Measurements from ENCODE around the gene PHACTR1.

PHACTR1 gene

GRCh38 chr6:12992770-12993169 lies 276.2 kb downstream of the PHACTR1 start:
- H3K4me1 ChIP-seq (ENCODE audit: insufficient read depth, low read length) = no peaks in the 10 kb centered on the region
- H2AFZ ChIP-seq (ENCODE audit: low read depth, low read length) = no peak overlapping the region
- H3K27me3 ChIP-seq (ENCODE audit: insufficient read depth, low read length) = no peaks in the 10 kb centered on the region
- no peak overlapping the region for H3K4me3 ChIP-seq (ENCODE audit: low read length)
- H3K36me3 ChIP-seq (ENCODE audit: insufficient read depth, low read length) = no peaks in the 10 kb centered on the region
- no peaks in the 10 kb centered on the region for H3K9me3 ChIP-seq (ENCODE audit: low read length)

DNA sequence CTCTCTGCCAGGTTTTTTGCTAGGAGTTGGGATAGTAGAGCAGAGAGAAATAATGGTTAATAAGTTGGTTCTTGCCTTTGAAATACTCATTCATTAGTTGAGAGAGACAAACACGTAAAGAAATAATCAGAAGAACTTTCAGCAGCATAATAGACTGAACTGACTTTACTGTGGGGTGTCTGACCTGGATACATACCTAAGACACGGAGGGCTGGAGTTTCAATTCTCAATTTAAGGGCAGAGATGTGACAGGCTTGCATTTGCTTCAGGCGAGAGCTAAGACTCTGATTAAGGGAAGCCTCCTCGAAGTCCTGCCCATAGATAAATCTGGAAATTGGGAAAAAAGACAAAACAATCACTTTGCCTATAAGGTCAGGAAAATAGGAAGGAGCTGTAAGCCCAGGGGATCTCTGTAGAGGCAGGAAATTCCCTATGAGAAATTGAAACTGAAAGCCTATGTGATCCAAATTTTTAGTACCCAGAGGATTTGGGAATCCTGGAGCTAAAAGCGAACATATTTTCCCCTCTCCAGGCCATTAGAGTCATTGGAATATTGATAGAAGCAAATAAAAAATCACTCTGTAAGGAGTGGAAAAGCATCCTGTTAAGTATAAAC lies 276.8 kb downstream of the PHACTR1 start:
- no peak overlapping the region for H3K4me3 ChIP-seq (ENCODE audit: low read length)
- H3K9me3 ChIP-seq (ENCODE audit: low read length) = no peaks in the 10 kb centered on the region
- no peaks in the 10 kb centered on the region for H3K27me3 ChIP-seq (ENCODE audit: insufficient read depth, low read length)
- no peaks in the 10 kb centered on the region for H3K4me1 ChIP-seq (ENCODE audit: insufficient read depth, low read length)
- H2AFZ ChIP-seq (ENCODE audit: low read depth, low read length) = no peak overlapping the region
- H3K36me3 ChIP-seq (ENCODE audit: insufficient read depth, low read length) = no peaks in the 10 kb centered on the region

GRCh38 chr6:12995419-12995818 lies 278.9 kb downstream of the PHACTR1 start:
- no peaks in the 10 kb centered on the region for H3K4me1 ChIP-seq (ENCODE audit: insufficient read depth, low read length)
- no peaks in the 10 kb centered on the region for H3K9me3 ChIP-seq (ENCODE audit: low read length)
- no peak overlapping the region for H3K4me3 ChIP-seq (ENCODE audit: low read length)
- H3K36me3 ChIP-seq (ENCODE audit: insufficient read depth, low read length) = no peaks in the 10 kb centered on the region
- no peak overlapping the region for H2AFZ ChIP-seq (ENCODE audit: low read depth, low read length)
- H3K27me3 ChIP-seq (ENCODE audit: insufficient read depth, low read length) = no peaks in the 10 kb centered on the region

- Histone ChIP-seq H2AFZ (ENCODE audit: low read depth, low read length) (no peak overlapping the region), H3K4me1 (ENCODE audit: insufficient read depth, low read length) (no peaks in the 10 kb centered on the region), H3K9me3 (ENCODE audit: low read length) (no peaks in the 10 kb centered on the region), H3K36me3 (ENCODE audit: insufficient read depth, low read length) (no peaks in the 10 kb centered on the region), H3K4me3 (ENCODE audit: low read length) (no peak overlapping the region), H3K27me3 (ENCODE audit: insufficient read depth, low read length) (no peaks in the 10 kb centered on the region)
Observed at GRCh38 chr6:13000537-13000936, 284.0 kb downstream of the PHACTR1 start.

- Histone ChIP-seq H3K9me3 (ENCODE audit: low read length) (no peaks in the 10 kb centered on the region), H3K36me3 (ENCODE audit: insufficient read depth, low read length) (no peaks in the 10 kb centered on the region), H3K4me1 (ENCODE audit: insufficient read depth, low read length) (no peaks in the 10 kb centered on the region), H3K27me3 (ENCODE audit: insufficient read depth, low read length) (no peaks in the 10 kb centered on the region), H2AFZ (ENCODE audit: low read depth, low read length) (no peak overlapping the region), H3K4me3 (ENCODE audit: low read length) (no peak overlapping the region)
Observed at GRCh38 chr6:13001927-13002326, 285.4 kb downstream of the PHACTR1 start.

- H3K4me1 ChIP-seq (ENCODE audit: insufficient read depth, low read length) = no peaks in the 10 kb centered on the region
- H3K9me3 ChIP-seq (ENCODE audit: low read length) = no peaks in the 10 kb centered on the region
- no peak overlapping the region for H3K4me3 ChIP-seq (ENCODE audit: low read length)
- H2AFZ ChIP-seq (ENCODE audit: low read depth, low read length) = no peak overlapping the region
- H3K36me3 ChIP-seq (ENCODE audit: insufficient read depth, low read length) = no peaks in the 10 kb centered on the region
- H3K27me3 ChIP-seq (ENCODE audit: insufficient read depth, low read length) = peaks cover 2% of the 10 kb centered on the region
Observed at GRCh38 chr6:13004601-13005000, 288.0 kb downstream of the PHACTR1 start.

GRCh38 chr6:13005994-13006393 lies 289.4 kb downstream of the PHACTR1 start:
- Histone ChIP-seq H2AFZ (ENCODE audit: low read depth, low read length) (no peak overlapping the region), H3K4me3 (ENCODE audit: low read length) (no peak overlapping the region), H3K4me1 (ENCODE audit: insufficient read depth, low read length) (no peaks in the 10 kb centered on the region), H3K36me3 (ENCODE audit: insufficient read depth, low read length) (no peaks in the 10 kb centered on the region), H3K27me3 (ENCODE audit: insufficient read depth, low read length) (peaks cover 2% of the 10 kb centered on the region), H3K9me3 (ENCODE audit: low read length) (no peaks in the 10 kb centered on the region)

DNA sequence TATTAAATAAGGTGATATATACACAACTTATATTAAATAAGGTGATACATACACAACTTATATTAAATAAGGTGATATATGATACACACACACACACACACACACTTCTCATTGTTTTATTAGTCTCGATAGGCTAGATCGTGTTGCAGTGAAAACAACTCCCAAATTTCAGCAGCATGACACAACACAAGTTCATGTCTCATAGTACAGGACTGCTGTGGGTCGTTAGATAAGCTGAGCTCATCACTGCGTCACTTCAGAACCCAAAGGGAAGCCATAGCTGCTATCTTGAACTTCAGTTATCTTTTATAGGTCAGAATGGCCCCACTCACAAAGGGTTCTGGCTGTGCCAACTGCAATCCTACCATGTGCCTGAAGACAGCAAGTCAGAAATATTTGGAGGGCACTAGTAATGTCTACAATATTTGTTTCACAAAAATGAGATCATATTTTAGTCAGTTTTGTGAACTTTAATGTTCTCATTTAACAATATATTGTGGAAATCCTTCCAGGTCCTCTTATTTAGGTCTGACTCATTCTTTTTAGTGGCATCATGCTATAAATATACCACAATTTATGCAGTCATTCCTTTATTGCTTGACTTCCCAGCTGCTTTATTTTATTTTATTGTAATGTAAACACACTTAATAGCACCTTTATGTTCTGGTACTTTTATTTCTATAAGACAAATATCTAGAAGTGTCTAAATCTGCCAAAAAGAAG lies 290.2 kb downstream of the PHACTR1 start:
- Histone ChIP-seq H3K36me3 (ENCODE audit: insufficient read depth, low read length) (no peaks in the 10 kb centered on the region), H3K27me3 (ENCODE audit: insufficient read depth, low read length) (peaks cover 7% of the 10 kb centered on the region), H2AFZ (ENCODE audit: low read depth, low read length) (no peak overlapping the region), H3K4me1 (ENCODE audit: insufficient read depth, low read length) (no peaks in the 10 kb centered on the region), H3K9me3 (ENCODE audit: low read length) (no peaks in the 10 kb centered on the region), H3K4me3 (ENCODE audit: low read length) (no peak overlapping the region)

- no peak overlapping the region for H2AFZ ChIP-seq (ENCODE audit: low read depth, low read length)
- no peak overlapping the region for H3K4me3 ChIP-seq (ENCODE audit: low read length)
- H3K4me1 ChIP-seq (ENCODE audit: insufficient read depth, low read length) = no peaks in the 10 kb centered on the region
- no peaks in the 10 kb centered on the region for H3K36me3 ChIP-seq (ENCODE audit: insufficient read depth, low read length)
- H3K27me3 ChIP-seq (ENCODE audit: insufficient read depth, low read length) = peaks cover 17% of the 10 kb centered on the region
- H3K9me3 ChIP-seq (ENCODE audit: low read length) = no peaks in the 10 kb centered on the region
Observed at GRCh38 chr6:13007744-13008143, 291.2 kb downstream of the PHACTR1 start.

DNA sequence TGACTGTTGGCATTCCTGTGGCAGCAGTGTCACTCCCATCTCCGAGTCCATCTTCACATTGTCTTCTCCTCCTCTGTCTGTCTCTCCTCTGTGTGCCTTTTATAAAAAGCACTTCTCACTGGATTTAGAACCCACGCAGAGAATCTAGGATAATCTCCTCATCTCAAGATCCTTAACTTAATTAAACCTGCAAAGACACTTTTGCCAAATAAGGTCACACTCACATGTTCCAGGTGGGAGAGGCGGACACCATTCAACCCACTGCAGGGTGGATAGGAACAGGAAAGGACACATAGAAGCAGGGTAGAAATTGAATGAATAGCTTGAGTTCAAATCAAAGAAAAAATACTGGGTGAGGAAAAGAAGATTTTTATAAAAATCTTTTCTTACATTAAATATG lies 292.5 kb downstream of the PHACTR1 start:
- H3K36me3 ChIP-seq (ENCODE audit: insufficient read depth, low read length) = no peaks in the 10 kb centered on the region
- H3K9me3 ChIP-seq (ENCODE audit: low read length) = no peaks in the 10 kb centered on the region
- no peak overlapping the region for H3K4me3 ChIP-seq (ENCODE audit: low read length)
- peaks cover 28% of the 10 kb centered on the region for H3K27me3 ChIP-seq (ENCODE audit: insufficient read depth, low read length)
- no peak overlapping the region for H2AFZ ChIP-seq (ENCODE audit: low read depth, low read length)
- H3K4me1 ChIP-seq (ENCODE audit: insufficient read depth, low read length) = peaks cover 4% of the 10 kb centered on the region

- peaks cover 4% of the 10 kb centered on the region for H3K4me1 ChIP-seq (ENCODE audit: insufficient read depth, low read length)
- H3K27me3 ChIP-seq (ENCODE audit: insufficient read depth, low read length) = peaks cover 33% of the 10 kb centered on the region
- no peaks in the 10 kb centered on the region for H3K36me3 ChIP-seq (ENCODE audit: insufficient read depth, low read length)
- no peaks in the 10 kb centered on the region for H3K9me3 ChIP-seq (ENCODE audit: low read length)
- no peak overlapping the region for H3K4me3 ChIP-seq (ENCODE audit: low read length)
- H2AFZ ChIP-seq (ENCODE audit: low read depth, low read length) = no peak overlapping the region
Observed at GRCh38 chr6:13009461-13009860, 292.9 kb downstream of the PHACTR1 start.

- H3K27me3 ChIP-seq (ENCODE audit: insufficient read depth, low read length) = peaks cover 53% of the 10 kb centered on the region
- H3K36me3 ChIP-seq (ENCODE audit: insufficient read depth, low read length) = no peaks in the 10 kb centered on the region
- peaks cover 4% of the 10 kb centered on the region for H3K4me1 ChIP-seq (ENCODE audit: insufficient read depth, low read length)
- no peak overlapping the region for H2AFZ ChIP-seq (ENCODE audit: low read depth, low read length)
- H3K4me3 ChIP-seq (ENCODE audit: low read length) = no peak overlapping the region
- H3K9me3 ChIP-seq (ENCODE audit: low read length) = no peaks in the 10 kb centered on the region
Observed at GRCh38 chr6:13011612-13012146, 295.1 kb downstream of the PHACTR1 start.

GRCh38 chr6:13012296-13012695 lies 295.7 kb downstream of the PHACTR1 start:
- Histone ChIP-seq H3K27me3 (ENCODE audit: insufficient read depth, low read length) (peaks cover 54% of the 10 kb centered on the region), H3K9me3 (ENCODE audit: low read length) (no peaks in the 10 kb centered on the region), H2AFZ (ENCODE audit: low read depth, low read length) (no peak overlapping the region), H3K4me1 (ENCODE audit: insufficient read depth, low read length) (peaks cover 4% of the 10 kb centered on the region), H3K36me3 (ENCODE audit: insufficient read depth, low read length) (no peaks in the 10 kb centered on the region), H3K4me3 (ENCODE audit: low read length) (no peak overlapping the region)

Data from neuron (in vitro differentiated cells).